Endothelial cell of umbilical vein (primary cell): ENCODE measurements around the gene SLC9A1. TPM values are rescaled to one million over a fixed set of nuclear protein-coding genes. Genes with fewer than 3 reads are reported as not detected.

Experiments used
- BruUV-seq: library from RNA; stranded (reverse); fragments of 400-500 nt; replicated peaks from 2 replicates; lab custom pipeline; 2021; lab: Mats Ljungman, UMichigan
- CTCF ChIA-PET: fragments of 300-600, 350-600 bp; sonication (Branson Sonifier 250); formaldehyde crosslinking; loops from one replicate; lab custom pipeline; 2021; ENCODE audit warnings: antibody characterized with exemption, inconsistent platforms; lab: Charles Lee
- POLR2A ChIA-PET: fragments of 300-600, 350-600 bp; sonication (Branson Sonifier 250); formaldehyde crosslinking; loops from one replicate; lab custom pipeline; 2021; ENCODE audit warnings: antibody characterized with exemption, inconsistent platforms; lab: Charles Lee
- DNase-seq: peaks from one replicate; pipeline ENCODE4 v3.0.0-alpha.2; 2011; ENCODE audit warnings: low read depth, low spot score
- FAIRE-seq: peaks from 2 replicates; lab custom pipeline; 2011; peaks lifted over from hg19 to GRCh38; lab: Jason Lieb, UNC
- H2AFZ ChIP-seq: 2 replicates; pipeline ENCODE4 v1.6.0; 2012; ENCODE audit warnings: low read depth, low read length, control low read depth, inconsistent platforms
- H3K27ac ChIP-seq: 2 replicates; pipeline ENCODE4 v1.5.1; 2011; ENCODE audit warnings: low read depth, mild to moderate bottlenecking, control low read depth, low read length, moderate library complexity; ENCODE audit not compliant: insufficient read depth
- H3K27me3 ChIP-seq, 2 experiments: 2 replicates each; pipeline versions ENCODE4 v1.6.0 to v1.6.1; 2011; ENCODE audit warnings: low read length in 2 of 2, mixed read lengths in 1 of 2; ENCODE audit not compliant: control insufficient read depth in 2 of 2, insufficient read depth in 2 of 2
- H3K36me3 ChIP-seq, 2 experiments: 2 replicates in 1 of 2; 3 replicates in 1 of 2; pipeline ENCODE4 v1.5.1; 2011; ENCODE audit warnings: low read length in 2 of 2, mild to moderate bottlenecking in 1 of 2, moderate library complexity in 1 of 2; ENCODE audit not compliant: control insufficient read depth in 2 of 2, insufficient read depth in 2 of 2; ENCODE audit errors: extremely low read depth in 1 of 2
- H3K4me1 ChIP-seq: 3 replicates; pipeline ENCODE4 v1.5.1; 2011; ENCODE audit warnings: mild to moderate bottlenecking, low read length; ENCODE audit not compliant: control insufficient read depth, insufficient read depth; ENCODE audit errors: extremely low read depth
- H3K4me2 ChIP-seq: 2 replicates; pipeline ENCODE4 v1.6.1; 2011; ENCODE audit warnings: low read length, control low read depth, mixed read lengths; ENCODE audit not compliant: insufficient read depth
- H3K4me3 ChIP-seq, 3 experiments: fragments of 200-600 bp in 1 of 3; sonication (generic), shearing (Covaris generic) in 1 of 3; replicated peaks in 1 of 3; 2 replicates each; pipeline ENCODE4 v1.5.1; 2011 to 2016; ENCODE audit warnings: control low read depth in 3 of 3, low read length in 3 of 3, mild to moderate bottlenecking in 2 of 3, inconsistent platforms in 1 of 3, low read depth in 1 of 3, moderate library complexity in 1 of 3; ENCODE audit not compliant: insufficient read depth in 1 of 3
- H3K79me2 ChIP-seq: 2 replicates; pipeline ENCODE4 v1.6.0; 2012; ENCODE audit warnings: low read length, inconsistent platforms; ENCODE audit not compliant: control insufficient read depth, insufficient read depth
- H3K9ac ChIP-seq: replicated peaks from 2 replicates; pipeline ENCODE3; 2011; ENCODE audit warnings: low read length, control low read depth; ENCODE audit not compliant: insufficient read depth; ENCODE audit errors: extremely low read depth
- H3K9me1 ChIP-seq: replicated peaks from 3 replicates; pipeline ENCODE4 v1.6.0; 2011; ENCODE audit warnings: mild to moderate bottlenecking, low read length; ENCODE audit not compliant: control insufficient read depth, insufficient read depth; ENCODE audit errors: extremely low read depth
- H3K9me3 ChIP-seq: replicated peaks from 2 replicates; pipeline ENCODE4 v1.5.1; 2012; ENCODE audit warnings: low read length, inconsistent platforms; ENCODE audit not compliant: control insufficient read depth, insufficient read depth
- H4K20me1 ChIP-seq: replicated peaks from 2 replicates; pipeline ENCODE3; 2011; ENCODE audit warnings: mild to moderate bottlenecking, low read length; ENCODE audit not compliant: control insufficient read depth, insufficient read depth; ENCODE audit errors: extremely low read depth
- EZH2 ChIP-seq: IDR thresholded peaks from 2 replicates; pipeline ENCODE4 v1.6.1; 2012; ENCODE audit warnings: borderline replicate concordance, low read depth, mild to moderate bottlenecking, moderate library complexity, low read length, inconsistent platforms; ENCODE audit not compliant: severe bottlenecking
- FOS ChIP-seq: IDR thresholded peaks from 2 replicates; pipeline ENCODE4 v1.6.1; 2011; ENCODE audit warnings: mild to moderate bottlenecking, low read length, moderate library complexity, borderline replicate concordance; ENCODE audit not compliant: insufficient read depth
- GATA2 ChIP-seq: IDR thresholded peaks from 2 replicates; pipeline ENCODE4 v1.7.0; 2011; ENCODE audit warnings: low read depth, mild to moderate bottlenecking, moderate library complexity, mixed read lengths, low read length; ENCODE audit not compliant: insufficient read length, insufficient read depth
- JUN ChIP-seq: IDR thresholded peaks from 2 replicates; pipeline ENCODE4 v1.6.1; 2011; ENCODE audit warnings: borderline replicate concordance, low read depth; ENCODE audit not compliant: insufficient read length, insufficient read depth
- MYC ChIP-seq: IDR thresholded peaks from one replicate; pipeline ENCODE4 v1.6.1; 2011; ENCODE audit warnings: mild to moderate bottlenecking, low read depth, low read length
- POLR2A ChIP-seq: IDR thresholded peaks from 2 replicates; pipeline ENCODE4 v1.6.1; 2012; ENCODE audit warnings: low read depth, mild to moderate bottlenecking, control low read depth, low read length
- POLR2AphosphoS5 ChIP-seq: IDR thresholded peaks from 2 replicates; pipeline ENCODE4 v1.6.1; 2012; ENCODE audit warnings: low read depth, mild to moderate bottlenecking, control low read depth, low read length, moderate library complexity; ENCODE audit not compliant: insufficient read depth
- dilution Hi-C: fragments of 300-500 bp; cut with MboI; formaldehyde crosslinking; loops from one replicate; pipeline ENCODE4 v1.15.0; 2019; ENCODE audit warnings: low sequenced_read_pairs; ENCODE audit not compliant: extremely low pct_ligation_motif_present
- intact Hi-C: fragments of 100-400 bp; cut with micrococcal nuclease; formaldehyde crosslinking; loops from one replicate; pipeline ENCODE4 v1.10.0; 2022
- polyA plus RNA-seq, 4 experiments: library from polyadenylated mRNA; depleted of rRNA in 3 of 4; stranded (reverse) in 3 of 4; unstranded in 1 of 4; fragments of >200 nt; gene quantifications; 2 replicates each; pipeline versions ENCODE4 v1.2.1 to v1.2.3, GENCODE V29; 2011 to 2012; ENCODE audit warnings: missing spikeins in 1 of 4
- total RNA-seq: library from RNA; stranded (reverse); gene quantifications from 2 replicates; pipeline ENCODE4 v1.2.3, GENCODE V29; 2021
- TF ChIP-seq, protein P1 (sequence below), 2 donors: IDR thresholded peaks; 1 replicate in 1 of 2; 2 replicates in 1 of 2; pipeline ENCODE4 v1.5.1; 2011; ENCODE audit warnings: low read length in 2 of 2, mild to moderate bottlenecking in 2 of 2, moderate library complexity in 2 of 2, control low read depth in 1 of 2, inconsistent platforms in 1 of 2, low read depth in 1 of 2; ENCODE audit not compliant: insufficient read depth in 1 of 2; ENCODE audit errors: extremely low read depth in 1 of 2
- TF ChIP-seq, protein P2 (sequence below): IDR thresholded peaks from 2 replicates; pipeline ENCODE4 v1.6.1; 2011; ENCODE audit not compliant: insufficient read depth, insufficient read length

The SLC9A1 gene
- total and polyA plus RNA-seq, 2 donors (not counting 3 experiments of a cell fraction or from before 2014, with no cell fraction given), result 22.8 to 59.2 TPM

DNA sequence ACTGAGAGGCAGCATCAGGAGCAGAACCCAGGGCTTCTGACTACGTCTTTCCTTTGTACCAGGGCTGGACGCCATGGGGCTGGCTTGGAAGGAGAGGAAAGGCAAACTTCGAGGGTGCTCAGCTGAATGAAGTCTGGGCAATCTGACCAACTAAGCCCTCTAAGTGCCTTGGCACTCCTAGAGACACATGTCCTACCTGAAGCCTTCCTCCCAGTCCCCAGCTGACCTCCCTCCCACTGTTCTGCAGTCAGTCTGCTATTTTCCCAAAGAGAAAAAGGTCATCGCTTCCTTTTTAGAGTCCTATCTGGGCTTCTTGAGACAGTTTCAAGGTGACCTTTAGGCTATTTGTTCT lies 5.2 kb downstream of the SLC9A1 start:
- Histone ChIP-seq H3K27ac (no peak overlapping the region), H3K4me1 (peaks cover 28% of the 10 kb centered on the region), H3K4me2 (no peak overlapping the region), H3K9ac (no peak overlapping the region), H3K4me3 (no peak overlapping the region), H2AFZ (no peak overlapping the region), H3K9me1 (no peaks in the 10 kb centered on the region), H3K79me2 (peaks cover 81% of the 10 kb centered on the region), H3K36me3 (no peaks in the 10 kb centered on the region), H4K20me1 (no peaks in the 10 kb centered on the region), H3K9me3 (no peaks in the 10 kb centered on the region), H3K27me3 (no peaks in the 10 kb centered on the region)
- BruUV-seq, result no TSS peak
- intact Hi-C loops, result no loop called here
- TF ChIP-seq, protein P1, sequence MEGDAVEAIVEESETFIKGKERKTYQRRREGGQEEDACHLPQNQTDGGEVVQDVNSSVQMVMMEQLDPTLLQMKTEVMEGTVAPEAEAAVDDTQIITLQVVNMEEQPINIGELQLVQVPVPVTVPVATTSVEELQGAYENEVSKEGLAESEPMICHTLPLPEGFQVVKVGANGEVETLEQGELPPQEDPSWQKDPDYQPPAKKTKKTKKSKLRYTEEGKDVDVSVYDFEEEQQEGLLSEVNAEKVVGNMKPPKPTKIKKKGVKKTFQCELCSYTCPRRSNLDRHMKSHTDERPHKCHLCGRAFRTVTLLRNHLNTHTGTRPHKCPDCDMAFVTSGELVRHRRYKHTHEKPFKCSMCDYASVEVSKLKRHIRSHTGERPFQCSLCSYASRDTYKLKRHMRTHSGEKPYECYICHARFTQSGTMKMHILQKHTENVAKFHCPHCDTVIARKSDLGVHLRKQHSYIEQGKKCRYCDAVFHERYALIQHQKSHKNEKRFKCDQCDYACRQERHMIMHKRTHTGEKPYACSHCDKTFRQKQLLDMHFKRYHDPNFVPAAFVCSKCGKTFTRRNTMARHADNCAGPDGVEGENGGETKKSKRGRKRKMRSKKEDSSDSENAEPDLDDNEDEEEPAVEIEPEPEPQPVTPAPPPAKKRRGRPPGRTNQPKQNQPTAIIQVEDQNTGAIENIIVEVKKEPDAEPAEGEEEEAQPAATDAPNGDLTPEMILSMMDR (IDR thresholded peaks at IDR 0.05; ENCODE audit: extremely low read depth in 1 of 2, insufficient read depth in 1 of 2, low read depth in 1 of 2, low read length in 2 of 2), result no peak
- TF ChIP-seq POLR2A (no peak), FOS (no peak), POLR2AphosphoS5 (no peak), EZH2 (no peak), MYC (no peak), JUN (no peak), GATA2 (no peak)
- TF ChIP-seq, protein P2, sequence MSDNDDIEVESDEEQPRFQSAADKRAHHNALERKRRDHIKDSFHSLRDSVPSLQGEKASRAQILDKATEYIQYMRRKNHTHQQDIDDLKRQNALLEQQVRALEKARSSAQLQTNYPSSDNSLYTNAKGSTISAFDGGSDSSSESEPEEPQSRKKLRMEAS, result no peak
- POLR2A ChIA-PET, result no interaction called here
- FAIRE-seq, result no peak
- dilution Hi-C loops, result no loop called here
- CTCF ChIA-PET, result interaction anchor here (0.6 to 1.0 kb wide), 2 partner anchors 36 to 1108 kb away, joined by 3 read pairs; no protein-coding TSS in a partner anchor
- no peak for DNase-seq
